ENCODE data around the gene LUC7L.
"Not testable (repeated sequence)": the region's sequence is repeated elsewhere in the genome, so short reads cannot be mapped to it uniquely, and the experiment has no call there.

LUC7L gene

DNA sequence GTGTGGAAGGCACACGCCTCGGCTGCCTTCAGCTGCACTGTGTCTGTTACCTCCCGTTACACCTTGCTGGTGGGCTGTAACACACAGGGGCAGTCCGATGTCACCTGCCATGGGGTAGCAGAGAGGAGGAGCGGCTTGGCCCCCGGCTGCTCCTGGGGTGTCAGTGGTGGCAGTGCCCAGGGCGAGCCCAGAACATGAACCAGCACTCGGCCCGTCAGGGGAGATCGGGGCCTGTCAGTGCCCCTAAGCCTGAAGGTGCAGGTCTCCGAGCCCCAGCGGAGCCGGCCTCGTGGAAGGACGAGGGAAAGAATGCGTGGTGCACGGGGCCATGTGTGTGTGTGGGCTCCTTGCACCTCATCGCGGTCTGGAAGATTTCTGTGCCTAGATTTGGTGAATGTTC lies 31.1 kb upstream of the LUC7L start:
- no peak overlapping the region for H3K27ac ChIP-seq
- TF ChIP-seq, protein P1, sequence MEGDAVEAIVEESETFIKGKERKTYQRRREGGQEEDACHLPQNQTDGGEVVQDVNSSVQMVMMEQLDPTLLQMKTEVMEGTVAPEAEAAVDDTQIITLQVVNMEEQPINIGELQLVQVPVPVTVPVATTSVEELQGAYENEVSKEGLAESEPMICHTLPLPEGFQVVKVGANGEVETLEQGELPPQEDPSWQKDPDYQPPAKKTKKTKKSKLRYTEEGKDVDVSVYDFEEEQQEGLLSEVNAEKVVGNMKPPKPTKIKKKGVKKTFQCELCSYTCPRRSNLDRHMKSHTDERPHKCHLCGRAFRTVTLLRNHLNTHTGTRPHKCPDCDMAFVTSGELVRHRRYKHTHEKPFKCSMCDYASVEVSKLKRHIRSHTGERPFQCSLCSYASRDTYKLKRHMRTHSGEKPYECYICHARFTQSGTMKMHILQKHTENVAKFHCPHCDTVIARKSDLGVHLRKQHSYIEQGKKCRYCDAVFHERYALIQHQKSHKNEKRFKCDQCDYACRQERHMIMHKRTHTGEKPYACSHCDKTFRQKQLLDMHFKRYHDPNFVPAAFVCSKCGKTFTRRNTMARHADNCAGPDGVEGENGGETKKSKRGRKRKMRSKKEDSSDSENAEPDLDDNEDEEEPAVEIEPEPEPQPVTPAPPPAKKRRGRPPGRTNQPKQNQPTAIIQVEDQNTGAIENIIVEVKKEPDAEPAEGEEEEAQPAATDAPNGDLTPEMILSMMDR (IDR thresholded peaks at IDR 0.05): no peak
- TF ChIP-seq ZFX (IDR thresholded peaks at IDR 0.05; ENCODE audit: borderline replicate concordance): no peak

DNA sequence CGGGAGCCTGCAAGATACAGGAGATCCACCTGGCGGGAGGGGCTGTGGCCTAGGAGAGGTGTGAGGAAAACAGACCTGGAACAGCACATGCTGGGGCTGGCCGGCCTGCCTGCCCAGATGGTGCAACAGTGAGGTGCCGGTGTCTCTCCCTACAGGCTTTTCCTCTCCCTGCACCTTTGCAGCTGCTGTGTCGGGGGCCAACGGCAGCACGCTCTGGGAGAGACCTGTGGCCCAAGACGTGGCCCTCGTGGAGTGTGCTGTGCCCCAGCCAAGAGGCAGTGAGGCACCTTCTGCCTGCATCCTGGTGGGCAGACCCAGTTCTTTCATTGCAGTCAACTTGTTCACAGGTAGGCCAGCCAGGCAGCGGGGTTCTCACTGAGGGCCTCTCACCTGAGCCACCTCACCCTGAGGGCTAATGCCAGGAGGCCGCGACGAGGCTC lies 30.6 kb upstream of the LUC7L start:
- no peak for TF ChIP-seq ZFX (IDR thresholded peaks at IDR 0.05; ENCODE audit: borderline replicate concordance)
- TF ChIP-seq, protein P1 (IDR thresholded peaks at IDR 0.05): no peak
- no peak overlapping the region for H3K27ac ChIP-seq

DNA sequence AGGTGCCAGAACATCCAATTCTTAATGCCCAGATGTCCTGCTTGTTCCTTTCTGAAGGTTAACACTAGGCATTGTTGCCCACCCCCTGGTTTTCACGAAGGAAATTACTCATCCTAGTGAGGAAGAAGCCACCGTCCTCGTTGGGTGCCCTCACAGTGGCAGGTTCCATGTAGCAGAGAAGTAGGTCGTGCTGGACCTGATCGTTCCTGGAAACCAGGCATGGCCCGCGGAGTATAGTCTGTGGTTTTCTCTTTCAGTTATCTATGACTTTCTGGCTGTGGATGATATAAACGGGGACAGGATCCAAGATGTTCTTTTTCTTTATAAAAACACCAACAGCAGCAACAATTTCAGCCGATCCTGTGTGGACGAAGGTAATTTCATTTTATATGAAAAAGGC lies 30.0 kb upstream of the LUC7L start:
- no peak overlapping the region for H3K27ac ChIP-seq
- TF ChIP-seq, protein P1 (IDR thresholded peaks at IDR 0.05): no peak
- no peak for TF ChIP-seq ZFX (IDR thresholded peaks at IDR 0.05; ENCODE audit: borderline replicate concordance)

GRCh38 chr16:258091-258490 lies 28.8 kb upstream of the LUC7L start:
- H3K27ac ChIP-seq: not testable (repeated sequence)

- H3K27ac ChIP-seq: no peak overlapping the region
- TF ChIP-seq, protein P1 (IDR thresholded peaks at IDR 0.05): no peak
- no peak for TF ChIP-seq ZFX (IDR thresholded peaks at IDR 0.05; ENCODE audit: borderline replicate concordance)
Measured at GRCh38 chr16:255183-255582, 25.9 kb upstream of the LUC7L start.

DNA sequence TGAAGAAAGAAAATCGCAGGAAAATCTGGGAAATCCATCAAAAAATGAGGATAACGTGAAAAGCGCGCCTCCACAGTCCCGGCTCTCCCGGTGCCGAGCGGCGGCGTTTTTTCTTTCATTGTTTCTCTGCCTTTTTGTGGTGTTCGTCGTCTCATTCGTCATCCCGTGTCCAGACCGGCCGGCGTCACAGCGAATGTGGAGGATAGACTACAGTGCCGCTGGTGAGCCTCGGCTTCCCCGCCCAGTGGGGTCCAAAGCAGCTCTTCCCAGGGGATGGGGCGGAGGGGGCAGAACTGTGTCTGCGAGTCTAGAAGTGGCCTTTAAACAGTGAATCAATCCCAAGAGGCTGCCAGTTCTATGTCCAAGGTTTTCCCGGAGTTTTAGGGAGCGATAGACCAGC lies 25.2 kb upstream of the LUC7L start:
- H3K27ac ChIP-seq: no peak overlapping the region
- TF ChIP-seq ZFX (IDR thresholded peaks at IDR 0.05; ENCODE audit: borderline replicate concordance): no peak
- TF ChIP-seq, protein P1 (IDR thresholded peaks at IDR 0.05): no peak

DNA sequence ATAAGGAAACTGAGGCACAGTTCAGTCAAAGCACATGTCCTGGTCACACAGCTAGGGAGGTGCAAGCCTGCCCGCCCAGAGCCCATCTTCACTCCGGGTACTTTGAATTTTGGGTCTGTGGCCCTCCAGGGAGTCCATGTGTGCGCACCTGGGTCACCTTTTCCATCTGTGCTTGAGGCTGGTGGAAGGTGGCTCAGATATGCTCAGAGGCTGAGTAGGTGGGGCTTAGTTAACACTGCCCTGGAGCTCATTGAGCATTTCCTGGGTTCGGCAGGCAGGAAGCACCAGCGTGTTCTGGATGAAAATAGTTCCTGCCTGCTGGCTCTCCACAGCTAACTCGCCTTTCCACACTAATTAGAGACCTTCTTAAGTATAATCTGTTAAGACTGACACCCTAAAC lies 24.6 kb upstream of the LUC7L start:
- no peak for TF ChIP-seq ZFX (IDR thresholded peaks at IDR 0.05; ENCODE audit: borderline replicate concordance)
- TF ChIP-seq, protein P1 (IDR thresholded peaks at IDR 0.05): no peak
- H3K27ac ChIP-seq: no peak overlapping the region
